ENCODE data around the gene AGAP1. TPM values are rescaled to one million over a fixed set of nuclear protein-coding genes. Genes with fewer than 3 reads are reported as not detected.

AGAP1 gene
- total RNA-seq, 1 experiment from 2014 or later, result 18.3 TPM

GRCh38 chr2:235723371-235723770 is 229.5 kb downstream of the AGAP1 start:
- no peak for DNase-seq (ENCODE audit: extremely low read depth, low read depth)

DNA sequence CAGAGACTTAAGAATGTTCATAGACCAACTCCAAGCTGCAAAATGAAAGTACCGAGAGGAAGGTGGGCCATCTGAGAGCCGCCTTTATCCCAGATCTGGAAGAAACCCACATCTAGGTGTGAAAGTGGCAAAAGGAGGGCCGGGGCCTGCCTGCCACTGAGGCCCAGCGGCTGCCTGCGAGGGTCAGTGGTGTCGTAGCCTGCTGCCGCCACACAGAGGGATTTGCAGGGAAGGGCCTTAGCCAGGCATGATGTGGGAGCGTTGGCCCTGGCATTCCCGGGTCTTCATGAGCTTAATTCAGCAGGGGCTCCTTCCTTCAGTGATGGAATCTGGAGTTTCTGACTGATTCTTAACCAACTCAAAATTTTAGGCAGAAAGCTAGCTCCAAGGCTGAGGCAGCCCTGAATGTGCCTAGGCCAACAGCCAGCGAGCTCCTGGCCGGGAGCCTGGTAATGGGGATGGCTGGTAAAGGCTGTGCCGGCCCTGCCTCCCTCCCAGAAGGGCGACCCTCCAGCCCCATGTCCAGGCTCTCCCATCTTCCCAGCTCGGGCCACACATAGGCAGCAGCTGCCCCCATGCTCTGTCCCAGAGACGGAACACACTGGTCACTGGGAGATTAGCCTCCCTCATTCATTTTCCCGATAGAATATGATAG is 230.1 kb downstream of the AGAP1 start:
- no peak for DNase-seq (ENCODE audit: extremely low read depth, low read depth)

DNA sequence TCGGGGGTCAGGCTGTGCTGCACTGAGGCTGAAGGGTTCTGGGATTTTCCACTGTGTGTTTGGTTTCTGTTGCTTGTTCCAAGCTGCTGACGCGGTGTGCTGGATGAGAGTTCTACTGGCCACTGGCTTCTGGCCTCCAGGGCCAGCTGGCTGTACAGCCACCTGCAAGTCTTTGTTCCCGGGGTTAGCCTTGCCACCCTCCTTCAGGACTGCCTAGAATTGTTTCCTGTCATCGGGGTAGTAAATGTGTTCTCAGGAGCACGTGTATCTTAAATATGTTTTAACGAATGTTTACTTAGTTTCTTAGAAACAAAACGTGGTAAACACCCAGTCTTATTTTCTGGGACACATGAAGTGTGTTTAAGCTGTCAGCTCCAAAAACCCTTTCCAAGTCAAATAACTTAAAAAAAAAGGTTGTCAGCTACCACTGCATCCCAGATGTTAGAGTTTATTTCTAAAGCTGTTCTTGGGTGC is 231.2 kb downstream of the AGAP1 start:
- no peak for DNase-seq (ENCODE audit: extremely low read depth, low read depth)

DNA sequence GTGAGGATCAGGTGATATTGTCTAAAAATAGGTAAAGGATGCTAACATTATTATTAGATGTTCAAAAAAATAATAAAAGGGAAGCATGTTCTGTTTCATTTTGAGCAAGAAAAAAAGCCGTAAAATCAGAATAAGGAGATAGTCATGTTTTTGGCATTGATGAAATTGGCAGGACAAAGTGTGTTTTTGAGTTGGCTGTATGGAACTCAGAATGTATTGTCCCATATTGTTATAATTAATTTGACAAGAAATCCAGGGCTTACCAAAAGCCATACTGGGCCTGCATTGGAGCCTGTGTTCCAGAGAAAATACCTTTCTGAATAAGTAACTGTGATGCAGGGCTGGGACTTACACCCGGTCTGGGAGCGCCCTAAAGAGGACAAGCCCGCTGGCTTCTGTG is 232.0 kb downstream of the AGAP1 start:
- no peak for DNase-seq (ENCODE audit: extremely low read depth, low read depth)

DNA sequence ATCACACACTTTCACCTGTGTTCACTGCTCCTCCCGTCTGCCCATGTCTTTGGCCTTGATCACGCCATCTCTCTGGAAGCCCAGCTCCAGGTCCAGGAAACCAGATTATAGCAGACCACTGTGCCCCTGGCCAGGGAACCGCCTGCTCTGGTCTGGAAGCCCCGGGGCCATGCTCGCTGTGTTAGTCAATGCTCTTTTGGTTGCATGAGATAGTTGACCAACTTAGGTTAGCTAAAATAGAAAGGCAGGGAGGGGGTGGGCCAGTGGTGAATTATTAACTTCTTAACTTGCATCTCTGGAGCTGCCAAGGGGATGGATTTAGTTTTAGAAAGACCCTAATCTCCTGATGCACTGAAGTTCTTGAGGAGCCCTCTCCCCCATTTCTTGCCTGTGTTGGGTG is 232.7 kb downstream of the AGAP1 start:
- no peak for DNase-seq (ENCODE audit: extremely low read depth, low read depth)

DNA sequence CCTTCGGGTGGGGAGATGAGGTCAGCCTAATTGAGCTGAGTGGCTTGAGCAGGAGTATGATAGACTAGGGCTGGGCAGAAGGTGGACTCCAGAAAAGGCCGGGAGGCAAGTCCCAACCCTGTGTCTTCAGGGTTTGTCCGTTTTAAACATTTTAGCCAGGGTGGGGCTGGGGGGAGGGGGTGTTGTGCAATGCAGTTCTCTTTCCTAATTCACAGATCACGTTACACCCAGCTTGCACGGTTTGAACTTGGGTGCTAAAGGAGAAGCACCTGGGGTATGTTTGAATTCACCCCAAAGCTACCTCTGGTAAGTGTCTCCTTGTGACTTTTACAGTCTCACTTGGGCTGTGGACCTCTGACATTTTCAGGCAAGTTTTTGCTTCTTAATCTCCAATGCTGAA is 233.3 kb downstream of the AGAP1 start:
- no peak for DNase-seq (ENCODE audit: extremely low read depth, low read depth)

DNA sequence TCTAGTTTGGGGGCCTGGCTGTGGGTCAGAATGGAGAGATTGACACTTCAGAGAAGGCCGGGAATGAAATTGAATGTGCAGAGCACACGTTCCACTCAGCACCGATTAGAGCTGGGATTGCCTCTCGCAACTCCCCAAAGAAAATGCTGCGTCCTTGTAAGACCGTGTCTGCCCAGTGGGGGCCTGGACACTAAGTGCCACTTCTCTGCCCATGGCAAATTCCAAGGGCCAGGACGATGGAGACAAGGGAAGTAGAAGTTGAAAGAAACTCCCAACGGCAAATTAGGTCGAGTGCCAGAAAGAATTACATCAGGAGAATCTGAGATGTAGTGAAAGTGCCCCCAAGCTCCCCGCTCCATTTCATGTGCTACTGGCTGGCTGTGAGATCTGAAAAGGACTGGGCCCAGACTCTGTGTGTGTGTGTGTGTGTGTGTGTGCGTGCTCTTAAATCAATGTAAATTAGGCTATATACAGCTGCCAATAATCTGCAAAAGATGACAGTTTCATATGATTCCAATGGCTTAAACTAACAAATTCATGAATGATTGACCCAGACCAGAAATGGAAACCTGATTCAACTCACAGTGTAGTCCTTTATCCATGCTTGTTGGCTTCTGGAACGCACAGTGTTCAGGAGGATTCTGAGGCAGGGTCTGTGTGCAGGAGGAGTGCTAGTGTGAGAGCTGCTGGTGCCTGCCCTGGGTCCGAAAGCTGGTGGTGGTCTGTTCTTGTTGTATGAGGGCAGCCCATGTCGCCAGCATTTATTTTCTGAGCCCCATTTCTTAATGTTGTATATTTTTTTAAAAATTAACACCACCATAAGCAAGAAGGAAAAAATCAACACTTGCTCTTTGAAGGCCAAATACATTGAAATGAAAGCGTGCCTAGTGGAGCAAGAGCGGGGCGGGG is 234.3 kb downstream of the AGAP1 start:
- no peak for DNase-seq (ENCODE audit: extremely low read depth, low read depth)

GRCh38 chr2:235728800-235729556 is 235.1 kb downstream of the AGAP1 start:
- DNase-seq (ENCODE audit: extremely low read depth, low read depth), result no peak

- no peak for DNase-seq (ENCODE audit: extremely low read depth, low read depth)
These were observed 235.7 kb downstream of the AGAP1 start for GRCh38 chr2:235729557-235729947.

DNA sequence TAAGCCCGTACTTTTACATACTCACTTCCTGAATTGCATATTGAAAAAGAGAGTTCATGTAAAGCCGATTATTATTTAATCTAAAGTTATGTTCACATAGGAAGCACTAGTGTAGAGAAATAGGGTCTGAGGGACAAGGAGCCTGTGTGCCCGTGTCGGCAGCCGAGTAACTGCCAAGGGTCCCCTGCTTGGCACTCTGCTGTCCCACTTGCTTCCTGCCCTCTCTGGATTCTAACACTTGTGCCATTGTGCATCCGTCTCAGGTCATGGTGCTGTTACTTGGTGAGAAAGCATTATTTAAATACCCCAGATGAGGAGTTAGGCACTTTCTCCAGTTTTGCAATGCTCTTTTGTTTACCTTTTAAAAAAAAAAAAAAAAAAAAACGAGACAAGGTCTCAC is 236.3 kb downstream of the AGAP1 start:
- no peak for DNase-seq (ENCODE audit: extremely low read depth, low read depth)

DNA sequence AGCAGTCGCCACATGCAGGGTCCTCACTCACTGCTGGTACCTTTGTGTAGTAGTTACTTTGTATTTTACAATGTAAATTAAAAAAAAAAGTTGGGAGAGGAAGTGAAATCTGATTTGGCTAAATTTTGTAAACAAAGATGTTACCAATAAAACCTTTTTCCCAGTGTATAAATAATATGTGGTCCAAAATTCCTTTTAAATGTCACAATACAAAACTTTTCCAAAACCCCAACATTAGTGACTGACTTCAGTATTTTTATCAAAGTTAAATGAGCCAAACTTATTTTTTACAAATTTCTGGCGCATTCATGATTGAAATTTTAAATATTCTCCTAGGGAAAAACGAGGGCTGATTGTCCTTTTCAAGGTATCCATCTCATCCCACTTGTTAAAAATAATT is 239.9 kb downstream of the AGAP1 start:
- no peak for DNase-seq (ENCODE audit: extremely low read depth, low read depth)

DNA sequence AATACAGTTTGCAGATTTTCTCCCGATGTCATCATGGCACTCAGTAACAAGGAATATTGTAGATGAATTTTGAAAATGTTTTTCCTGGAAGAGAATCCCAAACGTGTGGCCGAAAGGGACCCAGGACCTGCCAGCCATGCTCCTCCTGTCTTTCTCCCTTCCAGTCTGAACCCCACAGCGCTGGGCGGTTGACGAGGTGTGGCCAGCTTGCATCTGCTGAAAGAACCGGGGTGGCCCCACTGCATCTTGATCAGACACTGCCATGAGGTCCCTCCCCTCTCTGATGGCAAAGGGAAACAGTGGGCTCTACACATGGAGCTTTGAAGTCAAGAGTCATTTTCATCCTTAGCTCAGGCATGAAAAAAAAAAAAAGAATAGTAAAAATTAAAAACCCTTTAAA is 240.3 kb downstream of the AGAP1 start:
- DNase-seq (ENCODE audit: extremely low read depth, low read depth), result no peak

DNA sequence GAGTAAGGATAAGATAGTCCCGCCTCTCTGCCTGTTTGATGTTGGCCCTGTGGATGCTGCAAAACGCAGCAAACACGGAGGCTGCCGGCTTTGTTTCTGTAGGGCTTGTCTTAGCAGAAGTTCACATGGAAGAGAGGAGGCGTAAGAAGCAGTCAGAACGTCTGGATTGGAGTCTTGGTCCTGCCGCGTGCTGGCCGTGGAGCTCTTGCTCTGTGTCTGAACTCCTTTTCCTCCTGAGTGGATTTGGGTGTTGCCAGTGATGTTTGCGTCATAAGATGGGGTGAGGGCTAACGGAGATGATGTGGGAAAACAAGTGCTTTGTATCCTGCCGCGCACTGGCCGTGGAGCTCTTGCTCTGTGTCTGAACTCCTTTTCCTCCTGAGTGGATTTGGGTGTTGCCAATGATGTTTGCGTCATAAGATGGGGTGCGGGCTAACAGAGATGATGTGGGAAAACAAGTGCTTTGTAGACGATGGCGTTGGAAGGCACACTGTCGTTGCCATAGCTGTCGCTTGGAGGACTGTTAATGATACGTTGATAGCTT is 240.9 kb downstream of the AGAP1 start:
- DNase-seq (ENCODE audit: extremely low read depth, low read depth), result no peak

DNA sequence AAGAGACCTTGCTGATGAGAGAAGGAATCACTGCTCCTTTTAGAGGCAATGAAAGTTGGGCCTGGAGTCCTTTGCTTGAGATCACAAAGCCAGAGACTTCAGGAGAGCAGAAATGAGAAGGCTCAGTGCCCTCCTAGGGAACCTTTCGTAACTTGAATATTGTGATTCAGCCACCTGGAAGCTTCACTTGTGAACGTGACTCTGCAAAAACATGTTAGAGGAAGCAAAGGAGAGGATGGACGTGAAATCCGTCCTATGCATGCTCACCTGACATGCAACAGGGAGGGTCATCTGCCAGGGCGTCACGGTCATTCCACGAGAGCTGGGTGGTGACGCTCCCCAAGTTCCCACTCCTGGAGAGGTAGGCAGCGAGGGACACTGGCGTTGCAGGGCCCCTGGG is 243.6 kb downstream of the AGAP1 start:
- DNase-seq (ENCODE audit: extremely low read depth, low read depth), result no peak

- DNase-seq (ENCODE audit: extremely low read depth, low read depth), result no peak
These were observed 244.0 kb downstream of the AGAP1 start for GRCh38 chr2:235737840-235738239.

DNA sequence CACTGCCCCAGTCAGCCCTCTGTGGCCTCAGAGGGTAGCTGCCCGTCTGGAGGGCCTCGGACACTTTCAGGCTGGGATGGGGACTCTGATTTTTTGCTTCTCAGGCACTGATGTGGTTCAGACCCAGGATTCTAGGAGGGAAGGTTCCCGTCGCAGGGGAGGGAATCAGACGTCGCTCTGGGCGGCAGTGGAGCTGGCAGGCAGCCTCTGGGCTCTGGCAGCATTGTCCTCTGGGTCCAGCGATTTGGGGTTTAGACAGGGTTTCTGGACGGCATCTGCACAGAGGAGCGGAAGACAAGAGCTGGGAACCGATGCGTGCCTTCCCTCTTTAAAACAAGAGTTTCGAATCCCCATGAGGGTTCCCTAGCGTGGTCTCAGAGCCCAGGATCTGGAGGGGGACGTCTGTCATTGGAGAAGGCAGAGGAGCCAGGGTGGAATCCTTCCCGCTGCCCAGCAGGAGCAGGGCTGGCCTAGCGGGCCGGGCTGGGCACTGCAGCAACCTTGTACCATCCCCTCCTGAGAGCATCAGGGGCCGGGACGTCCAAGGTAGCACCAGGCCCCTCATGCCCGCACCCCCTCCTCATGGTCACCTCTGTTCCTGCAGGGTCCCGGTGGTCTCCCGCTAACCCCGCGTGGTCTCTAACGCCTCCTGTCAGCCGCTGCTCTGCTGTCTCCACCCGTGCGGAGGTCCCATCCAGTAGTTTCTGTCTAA is 246.0 kb downstream of the AGAP1 start:
- DNase-seq (ENCODE audit: extremely low read depth, low read depth), result no peak

DNA sequence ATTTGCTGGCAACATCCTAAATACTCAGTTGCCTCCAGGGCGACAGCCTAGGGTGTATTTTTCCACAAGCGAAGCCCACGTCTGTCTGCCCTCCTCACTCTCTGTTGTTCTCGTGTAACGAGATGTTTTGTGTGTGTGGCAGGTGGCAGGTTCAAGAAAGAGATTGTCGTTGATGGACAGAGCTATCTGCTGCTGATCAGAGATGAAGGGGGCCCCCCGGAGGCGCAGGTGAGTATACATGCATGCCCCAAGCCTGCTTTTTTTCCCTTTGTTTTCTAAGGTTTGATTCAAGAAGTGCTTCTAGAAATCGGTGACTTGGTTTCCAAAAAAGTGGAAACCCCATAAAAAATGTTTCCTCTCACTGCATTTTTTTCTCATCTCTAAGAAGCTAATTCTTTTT is 247.0 kb downstream of the AGAP1 start:
- DNase-seq (ENCODE audit: extremely low read depth, low read depth), result peak; percentile 17

DNA sequence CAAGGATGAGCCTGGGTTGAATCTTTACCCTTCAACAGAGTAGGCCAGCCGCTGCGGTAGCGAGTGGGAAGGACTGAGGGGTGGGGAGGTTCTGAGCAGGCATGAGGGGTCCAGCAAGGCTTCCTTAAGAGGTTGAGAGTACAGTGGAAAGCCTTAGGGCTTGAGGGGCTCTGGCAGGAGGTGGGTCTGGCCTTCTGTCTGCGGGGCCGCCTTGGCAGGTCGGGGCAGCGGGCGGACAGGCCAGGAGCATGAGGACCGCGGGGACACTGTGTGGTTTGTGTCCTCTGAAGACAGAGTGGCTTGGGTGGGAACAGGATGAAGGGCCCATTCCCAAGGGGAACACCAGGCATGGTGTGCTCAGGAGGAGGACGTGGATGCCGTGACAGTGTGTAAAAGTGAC is 250.3 kb downstream of the AGAP1 start:
- no peak for DNase-seq (ENCODE audit: extremely low read depth, low read depth)

DNA sequence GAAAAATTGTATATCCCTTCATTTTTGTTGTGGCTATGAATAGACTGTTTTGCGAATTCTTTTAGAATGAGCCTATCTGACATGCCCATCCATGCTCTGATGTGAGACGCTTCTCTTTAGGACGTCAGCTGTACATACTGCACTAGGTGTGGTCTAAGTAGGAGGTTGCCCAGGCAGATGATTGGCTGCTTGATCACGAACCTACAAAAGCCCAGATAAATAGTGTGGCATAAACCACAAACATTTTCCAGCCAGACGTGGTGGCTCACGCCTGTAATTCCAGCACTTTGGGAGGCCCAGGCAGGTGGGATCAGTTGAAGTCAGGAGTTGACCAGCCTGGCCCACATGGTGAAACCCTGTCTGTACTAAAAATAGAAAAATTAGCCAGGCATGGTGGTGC is 251.8 kb downstream of the AGAP1 start:
- DNase-seq (ENCODE audit: extremely low read depth, low read depth), result no peak

- peak; percentile 77 for DNase-seq (ENCODE audit: extremely low read depth, low read depth)
These were observed 252.6 kb downstream of the AGAP1 start for GRCh38 chr2:235746257-235746934.
